Measurements from ENCODE around the gene NSDHL. TPM values are rescaled to one million over a fixed set of nuclear protein-coding genes. Genes with fewer than 3 reads are reported as not detected.

Gene NSDHL
- total RNA-seq, 1 experiment from 2014 or later, result 31.6 TPM

GRCh38 chrX:152918707-152919106 lies 87.8 kb downstream of the NSDHL start:
- no peak overlapping the region for H3K14ac ChIP-seq (ENCODE audit: insufficient read depth, low read length)
- H2BK12ac ChIP-seq (ENCODE audit: insufficient read length, low read depth, low read length), result no peak overlapping the region
- Mint-ChIP-seq H3K4me3 (no peak overlapping the region), H3K9me3 (peaks cover 72 to 83% of the 10 kb centered on the region in 2 experiments), H3K27ac (no peak overlapping the region), H3K36me3 (ENCODE audit: insufficient read depth in 1 of 3, low read depth in 3 of 3) (peaks cover 3 to 12% (median 3%) of the 10 kb centered on the region in 3 experiments; a peak in 5 of 7 replicates), H3K4me1 (peaks cover 6 to 16% of the 10 kb centered on the region in 2 experiments; a peak in 3 of 4 replicates), H3K27me3 (ENCODE audit: low read depth) (no peaks in the 10 kb centered on the region)
- H3K23ac ChIP-seq (ENCODE audit: insufficient read length, low read depth, low read length), result no peak overlapping the region
- no peak overlapping the region for H4K8ac ChIP-seq (replicated peaks; ENCODE audit: insufficient read length, low read depth, low read length)
- no peak overlapping the region for H3T11ph ChIP-seq (ENCODE audit: low read length)
- H4K91ac ChIP-seq (ENCODE audit: insufficient read length, low read depth, low read length), result no peak overlapping the region
- no CpG with 5 or more reads among the region's 7 CpGs for WGBS (ENCODE audit: extremely low coverage, insufficient read length, low lambda C conversion rate)
- no peak overlapping the region for H2BK120ac ChIP-seq (ENCODE audit: low read depth, low read length, poor library complexity, severe bottlenecking)
- no peak overlapping the region for H4K5ac ChIP-seq (ENCODE audit: insufficient read length, low read depth, low read length)
- H3K79me2 ChIP-seq (ENCODE audit: insufficient read depth, low read length), result no peaks in the 10 kb centered on the region
- H2BK20ac ChIP-seq (ENCODE audit: low read depth, low read length, poor library complexity, severe bottlenecking), result no peak overlapping the region
- H2AK5ac ChIP-seq (ENCODE audit: insufficient read length, low read length), result no peak overlapping the region
- H3K56ac ChIP-seq (ENCODE audit: insufficient read length, low read depth, low read length), result no peak overlapping the region
- H3K23me2 ChIP-seq (ENCODE audit: insufficient read length, low read depth, low read length, poor library complexity, severe bottlenecking), result no peaks in the 10 kb centered on the region
- H3K4me1 ChIP-seq (ENCODE audit: insufficient read depth, low read length), result no peaks in the 10 kb centered on the region
- no peaks in the 10 kb centered on the region for H3K79me1 ChIP-seq (ENCODE audit: insufficient read depth, low read depth, low read length, poor library complexity, severe bottlenecking)
- H3K9me3 ChIP-seq (ENCODE audit: control insufficient read depth, low read depth, low read length), result peaks cover 44% of the 10 kb centered on the region
- H3K27me3 ChIP-seq (ENCODE audit: insufficient read depth, low read length), result no peaks in the 10 kb centered on the region
- H4K20me1 ChIP-seq (ENCODE audit: control insufficient read depth, insufficient read depth, insufficient read length), result no peaks in the 10 kb centered on the region
- H2BK5ac ChIP-seq (ENCODE audit: insufficient read length, low read length), result no peak overlapping the region
- no peak for DNase-seq
- TF ChIP-seq, protein P1, sequence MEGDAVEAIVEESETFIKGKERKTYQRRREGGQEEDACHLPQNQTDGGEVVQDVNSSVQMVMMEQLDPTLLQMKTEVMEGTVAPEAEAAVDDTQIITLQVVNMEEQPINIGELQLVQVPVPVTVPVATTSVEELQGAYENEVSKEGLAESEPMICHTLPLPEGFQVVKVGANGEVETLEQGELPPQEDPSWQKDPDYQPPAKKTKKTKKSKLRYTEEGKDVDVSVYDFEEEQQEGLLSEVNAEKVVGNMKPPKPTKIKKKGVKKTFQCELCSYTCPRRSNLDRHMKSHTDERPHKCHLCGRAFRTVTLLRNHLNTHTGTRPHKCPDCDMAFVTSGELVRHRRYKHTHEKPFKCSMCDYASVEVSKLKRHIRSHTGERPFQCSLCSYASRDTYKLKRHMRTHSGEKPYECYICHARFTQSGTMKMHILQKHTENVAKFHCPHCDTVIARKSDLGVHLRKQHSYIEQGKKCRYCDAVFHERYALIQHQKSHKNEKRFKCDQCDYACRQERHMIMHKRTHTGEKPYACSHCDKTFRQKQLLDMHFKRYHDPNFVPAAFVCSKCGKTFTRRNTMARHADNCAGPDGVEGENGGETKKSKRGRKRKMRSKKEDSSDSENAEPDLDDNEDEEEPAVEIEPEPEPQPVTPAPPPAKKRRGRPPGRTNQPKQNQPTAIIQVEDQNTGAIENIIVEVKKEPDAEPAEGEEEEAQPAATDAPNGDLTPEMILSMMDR (conservative IDR thresholded peaks at IDR 0.05), result no peak
- H3K27ac ChIP-seq (ENCODE audit: insufficient read length, low read depth, low read length), result no peak overlapping the region
- H3K4ac ChIP-seq (ENCODE audit: low read depth, low read length), result no peak overlapping the region
- no peak overlapping the region for H2BK15ac ChIP-seq (ENCODE audit: low read depth, low read length)
- no peak overlapping the region for H3K9ac ChIP-seq (ENCODE audit: extremely low read depth, insufficient read length, low read length)
- H3K18ac ChIP-seq (ENCODE audit: insufficient read length, low read depth, low read length), result no peak overlapping the region
- H2AFZ ChIP-seq (ENCODE audit: low read length), result no peak overlapping the region
- H3K4me2 ChIP-seq (ENCODE audit: insufficient read depth, insufficient read length, low read length), result no peak overlapping the region

Other genes starting within 250 kb of the NSDHL start
- 3.8 and 3.9 TPM in 2 replicates for gene GABRQ, start 193.2 kb upstream of the NSDHL start, total RNA-seq (2021)
- not detected in 2 replicates for gene MAGEA3, start 132.3 kb upstream of the NSDHL start, total RNA-seq (2021)
- not detected in 2 replicates for gene CSAG2, start 121.8 kb upstream of the NSDHL start, total RNA-seq (2021)
- not detected in 2 replicates for gene MAGEA2B, start 116.4 kb upstream of the NSDHL start, total RNA-seq (2021)
- gene CSAG1, start 97.3 kb upstream of the NSDHL start, total RNA-seq (2021), result not detected in 2 replicates
- not detected in 2 replicates for gene MAGEA12, start 97.3 kb upstream of the NSDHL start, total RNA-seq (2021)
- 0.13 and 0.22 TPM in 2 replicates for gene MAGEA2, start 77.2 kb upstream of the NSDHL start, total RNA-seq (2021)
- not detected in 2 replicates for gene CSAG3, start 71.8 kb upstream of the NSDHL start, total RNA-seq (2021)
- gene MAGEA6, start 61.4 kb upstream of the NSDHL start, total RNA-seq (2021), result not detected in 2 replicates
- gene CETN2, start 306 bp upstream of the NSDHL start, total RNA-seq (2021), result 23.6 and 24.6 TPM in 2 replicates
- gene ZNF185, start 67.0 kb downstream of the NSDHL start, total RNA-seq (2021), result 10.2 and 11.3 TPM in 2 replicates
- gene PNMA5, start 163.1 kb downstream of the NSDHL start, total RNA-seq (2021), result 0.07 TPM in 1 of 2 replicates, not detected in the other
- 9.1 and 9.4 TPM in 2 replicates for gene PNMA3, start 225.4 kb downstream of the NSDHL start, total RNA-seq (2021)
- 7.7 and 8.0 TPM in 2 replicates for gene PNMA6A, start 241.4 kb downstream of the NSDHL start, total RNA-seq (2021)

Data from H9 (cell line).